ENCODE results near the gene CLEC4A.
A peak's percentile ranks its signal among the peaks of the same experiment; 100 is the strongest.
"Not testable (repeated sequence)": the region's sequence is repeated elsewhere in the genome, so short reads cannot be mapped to it uniquely, and the experiment has no call there.

CLEC4A gene

GRCh38 chr12:8156416-8156815 lies 33.0 kb downstream of the CLEC4A start:
- Histone ChIP-seq H3K4me2 (ENCODE audit: low read length) (no peak overlapping the region), H3K27ac (ENCODE audit: low read depth, low read length) (no peak overlapping the region), H3K14ac (ENCODE audit: low read length) (no peak overlapping the region), H4K8ac (ENCODE audit: low read depth, low read length) (no peak overlapping the region), H2AFZ (ENCODE audit: insufficient read depth, low read length, poor library complexity) (no peak overlapping the region), H2AK5ac (ENCODE audit: low read length) (no peak overlapping the region), H3K27me3 (ENCODE audit: insufficient read depth, low read length) (no peaks in the 10 kb centered on the region), H3K79me1 (ENCODE audit: low read length) (no peaks in the 10 kb centered on the region), H3K18ac (ENCODE audit: low read length) (no peak overlapping the region), H3K4me3 (ENCODE audit: low read depth, low read length) (no peak overlapping the region), H3K9me3 (ENCODE audit: insufficient read depth, low read depth, low read length) (no peaks in the 10 kb centered on the region), H2BK120ac (ENCODE audit: insufficient read depth, low read length, poor library complexity) (no peak overlapping the region), H4K91ac (ENCODE audit: low read depth, low read length) (no peak overlapping the region), H4K12ac (ENCODE audit: low read depth, low read length) (no peak overlapping the region), H3K4ac (ENCODE audit: low read depth, low read length) (no peak overlapping the region), H3K23ac (ENCODE audit: low read length) (no peak overlapping the region), H2BK12ac (ENCODE audit: low read length) (no peak overlapping the region), H2BK5ac (ENCODE audit: low read depth, low read length, poor library complexity) (no peak overlapping the region), H3K79me2 (ENCODE audit: control insufficient read depth, insufficient read depth, low read length, poor library complexity) (no peaks in the 10 kb centered on the region), H3K36me3 (ENCODE audit: control insufficient read depth in 1 of 2, insufficient read depth in 2 of 2, low read length in 2 of 2) (no peaks in the 10 kb centered on the region), H3K9ac (ENCODE audit: low read length) (no peak overlapping the region), H3K4me1 (ENCODE audit: control insufficient read depth in 1 of 2, insufficient read depth in 2 of 2, low read length in 2 of 2) (no peaks in the 10 kb centered on the region)
- peak in 1 of 2 donors; percentile 19 for DNase-seq
- WGBS (ENCODE audit: extremely low coverage, insufficient coverage, insufficient read length): no CpG with 5 or more reads among the region's 2 CpGs

DNA sequence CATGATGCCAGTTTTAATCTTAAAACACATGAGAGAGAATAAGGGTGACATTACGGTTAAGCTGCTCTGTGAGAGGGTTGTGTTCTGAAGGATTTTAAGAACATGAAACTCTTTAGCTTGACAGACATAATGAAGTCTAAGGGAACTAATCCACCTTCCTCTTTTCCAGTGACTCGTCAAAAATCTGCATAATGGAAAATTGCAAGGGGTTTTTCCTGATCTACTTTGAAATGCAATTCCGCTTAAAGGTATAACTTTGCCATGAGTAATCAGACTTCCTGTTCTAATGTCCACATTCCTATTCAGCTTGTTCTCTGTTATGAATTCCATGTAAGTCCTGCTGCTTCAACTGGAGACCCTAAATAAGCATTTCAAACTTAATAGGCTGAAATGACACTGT lies 33.4 kb downstream of the CLEC4A start, which contains the start of gene ZNF705A:
Gene ZNF705A, plus strand, starts transcription at position 171 of the 400 bp plus-strand sequence. CDS start 15,611 bp downstream, outside the sequence.
- Histone ChIP-seq H3K9me3 (ENCODE audit: insufficient read depth, low read depth, low read length) (no peaks in the 10 kb centered on the region), H3K27ac (ENCODE audit: low read depth, low read length) (no peak within 1 kb of the TSS), H2AFZ (ENCODE audit: insufficient read depth, low read length, poor library complexity) (no peak within 1 kb of the TSS), H2BK5ac (ENCODE audit: low read depth, low read length, poor library complexity) (no peak within 1 kb of the TSS), H3K36me3 (ENCODE audit: control insufficient read depth in 1 of 2, insufficient read depth in 2 of 2, low read length in 2 of 2) (no peaks in the 10 kb centered on the region), H2BK120ac (ENCODE audit: insufficient read depth, low read length, poor library complexity) (no peak within 1 kb of the TSS), H2AK5ac (ENCODE audit: low read length) (no peak within 1 kb of the TSS), H4K12ac (ENCODE audit: low read depth, low read length) (no peak within 1 kb of the TSS), H3K4ac (ENCODE audit: low read depth, low read length) (no peak within 1 kb of the TSS), H3K4me2 (ENCODE audit: low read length) (no peak within 1 kb of the TSS), H3K18ac (ENCODE audit: low read length) (no peak within 1 kb of the TSS), H3K14ac (ENCODE audit: low read length) (no peak within 1 kb of the TSS), H4K8ac (ENCODE audit: low read depth, low read length) (no peak within 1 kb of the TSS), H3K9ac (ENCODE audit: low read length) (no peak within 1 kb of the TSS), H3K79me1 (ENCODE audit: low read length) (no peaks in the 10 kb centered on the region), H3K23ac (ENCODE audit: low read length) (no peak within 1 kb of the TSS), H4K91ac (ENCODE audit: low read depth, low read length) (no peak within 1 kb of the TSS), H2BK12ac (ENCODE audit: low read length) (no peak within 1 kb of the TSS), H3K79me2 (ENCODE audit: control insufficient read depth, insufficient read depth, low read length, poor library complexity) (no peaks in the 10 kb centered on the region), H3K4me3 (ENCODE audit: low read depth, low read length) (no peak within 1 kb of the TSS), H3K4me1 (ENCODE audit: control insufficient read depth in 1 of 2, insufficient read depth in 2 of 2, low read length in 2 of 2) (no peaks in the 10 kb centered on the region), H3K27me3 (ENCODE audit: insufficient read depth, low read length) (no peaks in the 10 kb centered on the region)
- DNase-seq: peak in 1 of 2 donors; percentile 56
- WGBS (ENCODE audit: extremely low coverage, insufficient coverage, insufficient read length): no CpG with 5 or more reads among the region's 3 CpGs

- Histone ChIP-seq H2AFZ (ENCODE audit: insufficient read depth, low read length, poor library complexity) (no peak overlapping the region), H3K4me1 (ENCODE audit: control insufficient read depth in 1 of 2, insufficient read depth in 2 of 2, low read length in 2 of 2) (no peaks in the 10 kb centered on the region), H3K18ac (ENCODE audit: low read length) (no peak overlapping the region), H3K14ac (ENCODE audit: low read length) (no peak overlapping the region), H2BK12ac (ENCODE audit: low read length) (no peak overlapping the region), H4K8ac (ENCODE audit: low read depth, low read length) (no peak overlapping the region), H3K4me3 (ENCODE audit: low read depth, low read length) (no peak overlapping the region), H3K36me3 (ENCODE audit: control insufficient read depth in 1 of 2, insufficient read depth in 2 of 2, low read length in 2 of 2) (no peaks in the 10 kb centered on the region), H3K4me2 (ENCODE audit: low read length) (no peak overlapping the region), H3K9ac (ENCODE audit: low read length) (no peak overlapping the region), H3K27me3 (ENCODE audit: insufficient read depth, low read length) (no peaks in the 10 kb centered on the region), H3K79me1 (ENCODE audit: low read length) (no peaks in the 10 kb centered on the region), H3K4ac (ENCODE audit: low read depth, low read length) (no peak overlapping the region), H3K23ac (ENCODE audit: low read length) (no peak overlapping the region), H2BK120ac (ENCODE audit: insufficient read depth, low read length, poor library complexity) (no peak overlapping the region), H2AK5ac (ENCODE audit: low read length) (no peak overlapping the region), H3K79me2 (ENCODE audit: control insufficient read depth, insufficient read depth, low read length, poor library complexity) (no peaks in the 10 kb centered on the region), H2BK5ac (ENCODE audit: low read depth, low read length, poor library complexity) (no peak overlapping the region), H3K27ac (ENCODE audit: low read depth, low read length) (no peak overlapping the region), H4K12ac (ENCODE audit: low read depth, low read length) (no peak overlapping the region), H4K91ac (ENCODE audit: low read depth, low read length) (no peak overlapping the region), H3K9me3 (ENCODE audit: insufficient read depth, low read depth, low read length) (no peaks in the 10 kb centered on the region)
- DNase-seq: no peak
Measured at GRCh38 chr12:8157484-8158198, 34.2 kb downstream of the CLEC4A start.

DNA sequence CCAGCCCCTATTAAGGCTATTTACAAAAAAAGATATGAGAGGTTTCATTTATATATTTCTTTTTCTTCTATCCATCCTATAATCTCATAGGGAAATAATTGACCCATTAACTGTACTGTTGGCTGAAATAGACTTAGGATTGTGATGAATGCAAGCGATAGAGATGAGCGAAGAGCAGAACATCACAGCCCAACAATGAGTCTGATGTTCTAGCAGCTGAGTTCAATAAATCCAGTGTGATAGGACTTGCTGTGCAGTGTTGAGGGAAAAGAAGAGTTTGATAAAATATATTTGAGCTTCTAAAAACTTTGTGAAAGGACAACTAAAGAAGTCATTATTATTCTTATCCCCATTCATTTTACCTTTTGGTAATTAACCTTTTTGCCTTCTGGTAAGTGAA lies 49.5 kb downstream of the CLEC4A start:
- H3K23ac ChIP-seq (ENCODE audit: low read length); H3K9me3 ChIP-seq (ENCODE audit: insufficient read depth, low read depth, low read length); H2BK12ac ChIP-seq (ENCODE audit: low read length); H3K18ac ChIP-seq (ENCODE audit: low read length); H2BK5ac ChIP-seq (ENCODE audit: low read depth, low read length, poor library complexity); H3K27me3 ChIP-seq (ENCODE audit: insufficient read depth, low read length); H3K79me2 ChIP-seq (ENCODE audit: control insufficient read depth, insufficient read depth, low read length, poor library complexity); H3K14ac ChIP-seq (ENCODE audit: low read length); H3K27ac ChIP-seq (ENCODE audit: low read depth, low read length); H3K79me1 ChIP-seq (ENCODE audit: low read length); H3K4ac ChIP-seq (ENCODE audit: low read depth, low read length); H4K12ac ChIP-seq (ENCODE audit: low read depth, low read length); H3K36me3 ChIP-seq (ENCODE audit: control insufficient read depth in 1 of 2, insufficient read depth in 2 of 2, low read length in 2 of 2); H4K91ac ChIP-seq (ENCODE audit: low read depth, low read length); H2BK120ac ChIP-seq (ENCODE audit: insufficient read depth, low read length, poor library complexity); H3K4me1 ChIP-seq (ENCODE audit: control insufficient read depth in 1 of 2, insufficient read depth in 2 of 2, low read length in 2 of 2); DNase-seq; H3K4me3 ChIP-seq (ENCODE audit: low read depth, low read length); H3K9ac ChIP-seq (ENCODE audit: low read length); H4K8ac ChIP-seq (ENCODE audit: low read depth, low read length); H2AFZ ChIP-seq (ENCODE audit: insufficient read depth, low read length, poor library complexity); H3K4me2 ChIP-seq (ENCODE audit: low read length); H2AK5ac ChIP-seq (ENCODE audit: low read length): not testable (repeated sequence)
- no CpG with 5 or more reads among the region's 2 CpGs for WGBS (ENCODE audit: extremely low coverage, insufficient coverage, insufficient read length)

Measured in trophoblast cell (in vitro differentiated cells and primary cell).